Activated gamma-delta T cell treated with anti-CD3 and anti-CD28 coated beads, Interleukin-2, amount 50 U/mL, for 16 hours (primary cell): ENCODE measurements around the gene TMEM179B.
"Not testable (repeated sequence)": the region's sequence is repeated elsewhere in the genome, so short reads cannot be mapped to it uniquely, and the experiment has no call there.

Source experiments
- DNase-seq: peaks from one replicate; pipeline ENCODE4 v3.0.0-alpha.2; 2020; ENCODE audit warnings: low read depth

Gene TMEM179B, protein sequence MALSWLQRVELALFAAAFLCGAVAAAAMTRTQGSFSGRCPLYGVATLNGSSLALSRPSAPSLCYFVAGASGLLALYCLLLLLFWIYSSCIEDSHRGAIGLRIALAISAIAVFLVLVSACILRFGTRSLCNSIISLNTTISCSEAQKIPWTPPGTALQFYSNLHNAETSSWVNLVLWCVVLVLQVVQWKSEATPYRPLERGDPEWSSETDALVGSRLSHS

GRCh38 chr11:62787005-62787759 is at the start of gene TMEM179B:
TMEM179B (plus strand) TSS chr11:62787402; CDS start chr11:62787432, 30 bp downstream.
- peak; percentile 98 for DNase-seq

DNA sequence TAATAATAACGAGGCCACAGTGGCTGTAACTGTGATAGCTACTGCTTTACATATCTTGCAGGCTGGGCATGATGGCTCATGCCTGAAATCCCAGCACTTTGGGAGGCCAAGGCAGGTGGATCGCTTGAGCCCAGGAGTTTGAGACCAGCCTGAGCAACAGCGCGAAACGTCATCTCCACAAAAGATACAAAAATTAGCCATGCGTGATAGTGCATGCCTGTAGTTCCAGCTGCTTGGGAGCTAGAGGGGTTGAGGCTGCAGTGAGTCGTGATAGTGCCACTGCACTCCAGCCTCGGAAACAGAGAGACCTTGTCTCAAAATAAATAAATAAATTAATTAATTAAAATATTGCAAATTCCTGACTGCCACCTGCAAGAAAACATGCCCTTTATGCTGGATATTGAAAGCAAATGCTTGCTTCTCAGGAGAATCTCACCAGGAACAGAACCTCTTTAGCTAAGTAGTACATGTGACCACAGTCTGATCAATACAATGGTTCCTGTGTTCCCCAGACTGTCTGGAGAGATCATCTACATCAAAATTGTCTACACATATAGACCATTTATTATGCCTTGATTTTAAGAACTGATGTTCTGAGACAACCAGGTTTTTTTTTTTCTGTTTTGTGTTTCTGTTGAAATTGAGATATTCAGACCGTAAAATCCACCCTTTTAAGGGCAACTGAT is 39.6 kb upstream of the TMEM179B start:
- DNase-seq = no peak

GRCh38 chr11:62749931-62750330 is 37.3 kb upstream of the TMEM179B start:
- DNase-seq = not testable (repeated sequence)

GRCh38 chr11:62752177-62752785 is 34.9 kb upstream of the TMEM179B start:
- no peak for DNase-seq

- no peak for DNase-seq
Observed at GRCh38 chr11:62752994-62753735, 34.0 kb upstream of the TMEM179B start.

- DNase-seq = peak; percentile 96
Observed at GRCh38 chr11:62753736-62754603, 33.2 kb upstream of the TMEM179B start, which contains the start of gene ZBTB3. ZBTB3 (minus strand) TSS chr11:62754160; CDS start chr11:62753664, 496 bp downstream.

DNA sequence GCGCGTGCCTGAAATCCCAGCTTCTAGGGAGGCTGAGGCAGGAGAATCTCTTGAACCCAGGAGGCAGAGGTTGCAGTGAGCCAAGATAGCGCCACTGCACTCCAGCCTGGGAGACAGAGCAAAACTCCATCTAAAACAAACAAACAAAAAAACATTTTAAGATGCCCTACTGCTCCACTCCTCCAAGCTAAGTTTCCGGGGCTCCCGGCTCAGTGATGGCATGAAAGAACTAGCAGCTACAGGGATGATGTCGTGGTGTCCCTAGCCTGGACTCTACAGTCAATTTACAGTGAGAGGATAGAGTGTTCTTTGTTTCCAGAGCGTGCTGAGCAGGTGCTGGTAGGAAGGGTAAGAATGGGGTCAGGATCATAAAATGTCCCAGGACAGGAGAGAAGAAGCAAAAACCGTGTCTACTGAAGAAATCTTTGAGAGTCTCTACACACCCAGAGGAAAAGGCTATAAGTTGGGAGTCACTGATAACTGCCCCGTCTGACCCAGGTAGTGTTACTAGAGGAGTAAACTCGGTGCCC is 32.1 kb upstream of the TMEM179B start:
- DNase-seq = no peak

DNA sequence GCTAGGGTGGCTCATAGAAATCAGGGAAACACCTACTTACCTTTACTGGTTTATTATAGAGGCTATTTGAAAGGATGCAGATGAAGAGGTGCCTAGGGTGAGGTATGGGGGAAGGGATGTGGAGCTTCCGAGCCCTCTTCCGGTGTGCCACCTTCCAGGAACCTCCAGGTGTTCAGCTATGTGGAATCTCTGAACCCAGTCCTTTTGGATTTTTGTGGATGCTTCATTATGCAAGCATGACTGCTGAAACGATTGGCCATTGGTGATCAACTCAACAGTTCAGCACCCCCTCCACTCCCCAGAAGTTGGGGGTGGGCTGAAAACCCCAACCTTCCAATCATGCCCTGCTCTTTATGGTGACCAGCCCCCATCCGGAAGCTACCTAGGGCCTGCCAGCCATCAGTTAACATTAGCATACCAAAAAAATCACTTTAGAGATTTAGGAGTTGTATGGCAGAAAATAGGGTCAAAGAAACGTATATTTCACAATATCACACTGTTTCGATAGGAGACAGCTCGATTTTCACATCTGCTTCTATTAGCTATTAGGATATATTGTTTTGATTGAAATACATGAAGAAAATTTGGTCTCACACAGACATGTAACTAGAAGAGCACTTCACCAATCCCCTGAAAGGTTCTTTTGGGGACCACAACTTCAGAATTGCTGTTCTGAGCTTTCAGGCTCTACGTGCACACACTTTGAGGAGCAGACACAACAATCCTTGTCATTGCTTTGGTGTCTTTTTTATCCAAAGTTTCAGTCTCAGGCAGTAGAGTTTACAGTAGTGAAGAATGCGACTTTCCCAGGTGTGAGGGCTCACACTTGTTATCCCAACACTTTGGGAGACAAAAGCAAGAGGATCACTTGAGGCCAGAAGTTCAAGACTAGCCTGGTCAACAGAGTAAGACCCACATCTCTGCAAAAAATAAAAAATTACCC is 29.1 kb upstream of the TMEM179B start:
- DNase-seq = no peak

- not testable (repeated sequence) for DNase-seq
Observed at GRCh38 chr11:62760867-62761227, 26.4 kb upstream of the TMEM179B start.

DNA sequence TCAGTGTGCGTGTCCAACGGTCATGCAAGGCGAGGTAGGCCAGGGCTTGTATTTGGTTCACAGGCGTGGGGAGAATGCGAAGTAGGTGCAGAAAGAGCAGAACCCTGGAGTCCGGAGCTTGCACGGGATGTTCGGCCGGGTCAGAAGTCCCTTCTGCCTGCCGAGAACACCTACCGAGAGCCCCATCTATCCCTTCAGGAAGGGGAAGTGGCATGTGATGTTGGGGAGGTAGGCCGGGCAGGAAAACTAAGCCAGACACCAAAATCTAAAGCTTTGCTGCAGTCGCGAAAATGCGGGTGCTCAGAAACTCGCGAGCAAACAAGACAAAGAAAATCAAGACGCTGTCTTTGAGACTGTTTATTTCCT is 16.4 kb upstream of the TMEM179B start:
- DNase-seq = no peak

DNA sequence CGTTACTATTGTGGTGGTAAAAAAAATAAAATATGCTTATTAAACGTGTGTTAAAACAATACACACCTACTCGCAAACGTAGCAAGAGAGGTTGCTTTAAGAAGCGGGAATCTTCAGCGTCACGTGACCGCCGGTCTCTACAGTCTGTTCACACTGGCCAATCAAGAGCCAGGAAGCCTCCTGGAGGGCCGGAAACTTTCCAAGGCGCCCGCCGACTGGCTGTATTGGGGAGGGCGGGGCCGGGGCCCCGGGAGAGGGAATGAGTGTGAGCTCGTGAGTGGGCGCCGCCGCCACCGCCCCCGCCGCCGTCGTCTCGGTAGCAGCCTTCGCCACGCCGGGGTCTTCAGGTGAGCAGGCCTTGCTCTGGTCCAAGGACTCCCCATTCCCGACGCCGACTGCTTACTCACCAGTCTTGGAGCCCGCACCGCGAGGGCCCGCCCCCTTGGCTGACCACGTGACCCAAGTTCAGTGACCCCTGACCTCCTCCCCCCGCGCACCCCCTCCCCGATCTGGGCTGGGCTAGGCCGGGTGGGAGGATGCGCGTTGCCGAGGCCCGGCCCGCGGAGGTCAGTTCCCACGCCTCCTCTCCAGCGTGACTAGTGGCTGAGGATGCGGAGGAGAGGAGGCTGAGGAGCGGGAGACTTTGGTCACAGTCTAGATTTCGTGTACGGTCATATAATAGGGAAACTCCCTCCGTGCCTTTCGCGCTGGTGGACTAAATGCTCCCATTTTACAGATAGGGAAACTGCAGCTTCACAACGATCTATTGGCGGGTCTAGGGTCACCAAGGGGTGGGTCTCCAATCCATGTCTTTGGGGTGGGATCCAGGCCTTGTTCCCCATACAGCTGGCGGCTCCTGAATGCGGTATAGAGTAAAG is 15.8 kb upstream of the TMEM179B start, which contains the start of gene TAF6L:
TAF6L (plus strand) TSS at position 253 of the 878 bp plus-strand sequence. CDS start 4,388 bp downstream, outside the sequence.
- peak; percentile 84 for DNase-seq

- DNase-seq = no peak
Observed at GRCh38 chr11:62774407-62774806, 12.8 kb upstream of the TMEM179B start.

DNA sequence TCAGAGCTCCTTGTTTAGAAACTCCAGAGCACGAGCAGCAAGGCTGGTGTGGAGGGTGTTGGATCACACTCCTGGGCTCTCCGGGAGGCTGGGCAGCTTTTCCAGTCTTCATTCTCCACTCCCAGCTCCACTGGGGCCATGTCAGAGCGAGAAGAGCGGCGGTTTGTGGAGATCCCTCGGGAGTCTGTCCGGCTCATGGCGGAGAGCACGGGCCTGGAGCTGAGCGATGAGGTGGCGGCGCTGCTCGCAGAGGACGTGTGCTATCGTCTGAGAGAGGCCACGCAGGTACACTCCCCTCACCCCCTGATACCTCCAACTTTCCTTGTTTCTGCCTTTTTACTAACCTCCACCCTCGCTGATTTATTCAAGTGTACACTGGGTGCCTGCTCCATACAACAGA is 11.6 kb upstream of the TMEM179B start:
- no peak for DNase-seq

DNA sequence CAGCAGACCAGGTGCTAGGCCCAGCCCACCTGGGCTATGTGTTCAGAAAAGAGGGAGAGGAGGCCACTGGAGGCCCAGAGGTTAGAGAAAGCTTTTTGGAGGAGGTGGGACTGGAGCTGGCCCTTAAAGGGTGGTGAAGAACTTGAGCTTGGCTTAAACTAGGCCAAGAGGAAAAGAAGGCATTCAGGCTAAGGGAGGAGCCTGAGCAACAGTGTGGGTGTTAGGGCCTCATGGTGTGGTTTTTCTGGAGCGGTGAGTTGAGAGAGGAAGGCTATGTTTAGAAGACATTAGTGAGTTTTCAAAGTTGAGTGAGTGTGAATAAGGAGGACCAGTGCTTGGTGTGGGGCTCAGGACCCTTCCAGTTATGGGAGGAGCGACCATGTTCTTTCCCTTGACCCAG is 9.8 kb upstream of the TMEM179B start:
- no peak for DNase-seq

GRCh38 chr11:62778441-62778840 is 8.8 kb upstream of the TMEM179B start:
- DNase-seq = no peak

DNA sequence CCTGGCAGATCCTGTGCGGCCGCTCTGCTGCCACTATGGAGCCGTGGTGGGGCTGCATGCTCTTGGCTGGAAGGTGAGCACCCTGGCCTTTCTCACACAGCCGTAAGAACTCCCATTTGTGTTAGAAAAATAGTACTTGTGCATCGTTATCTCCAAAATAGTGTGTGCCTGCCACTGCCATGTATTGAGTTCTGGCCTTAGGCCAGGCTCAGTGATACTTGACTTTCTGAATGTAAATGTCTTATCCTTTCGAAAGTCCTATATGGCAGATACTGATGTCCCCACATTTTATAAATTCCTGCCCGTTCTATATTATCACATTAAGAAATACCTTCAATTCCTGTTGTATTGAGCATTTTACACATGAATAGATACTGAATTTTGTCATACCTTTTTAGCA is 4.4 kb upstream of the TMEM179B start:
- DNase-seq = no peak

DNA sequence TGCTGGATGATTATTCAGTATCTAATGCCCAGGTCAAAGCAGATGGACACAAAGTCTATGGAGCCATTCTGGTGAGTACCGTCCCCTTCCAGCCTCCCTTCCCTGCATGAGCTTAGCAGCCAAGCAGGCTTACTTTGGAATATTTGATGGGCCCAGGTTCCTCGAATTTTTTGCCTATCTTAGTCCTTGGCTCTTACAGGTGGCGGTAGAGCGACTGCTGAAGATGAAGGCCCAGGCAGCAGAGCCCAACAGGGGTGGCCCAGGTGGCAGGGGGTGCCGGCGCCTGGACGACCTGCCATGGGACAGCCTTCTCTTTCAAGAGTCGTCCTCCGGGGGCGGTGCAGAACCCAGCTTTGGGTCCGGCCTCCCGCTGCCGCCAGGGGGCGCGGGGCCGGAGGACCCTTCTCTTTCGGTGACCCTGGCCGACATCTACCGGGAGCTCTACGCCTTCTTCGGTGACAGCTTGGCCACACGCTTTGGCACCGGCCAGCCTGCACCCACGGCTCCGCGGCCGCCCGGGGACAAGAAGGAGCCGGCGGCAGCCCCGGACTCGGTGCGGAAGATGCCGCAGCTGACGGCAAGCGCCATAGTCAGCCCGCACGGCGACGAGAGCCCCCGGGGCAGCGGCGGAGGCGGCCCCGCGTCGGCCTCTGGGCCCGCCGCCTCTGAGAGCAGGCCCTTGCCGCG is 741 bp upstream of the TMEM179B start:
- DNase-seq = peak; percentile 79

DNA sequence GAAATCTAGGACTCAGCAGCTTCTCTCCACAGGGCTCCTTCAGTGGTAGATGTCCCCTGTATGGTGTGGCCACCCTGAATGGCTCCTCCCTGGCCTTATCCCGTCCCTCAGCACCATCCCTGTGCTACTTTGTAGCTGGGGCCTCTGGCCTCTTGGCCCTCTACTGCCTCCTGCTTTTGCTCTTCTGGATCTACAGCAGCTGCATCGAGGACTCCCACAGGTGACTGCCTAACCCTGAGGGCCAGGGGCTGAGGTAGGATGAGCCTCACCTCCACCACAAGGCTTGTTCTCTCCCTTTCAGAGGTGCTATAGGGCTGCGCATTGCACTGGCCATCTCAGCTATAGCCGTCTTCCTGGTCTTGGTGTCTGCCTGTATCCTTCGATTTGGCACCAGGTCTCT is 1.8 kb downstream of the TMEM179B start:
- no peak for DNase-seq
